Measurements from ENCODE around the gene RAD51B.

The RAD51B gene

DNA sequence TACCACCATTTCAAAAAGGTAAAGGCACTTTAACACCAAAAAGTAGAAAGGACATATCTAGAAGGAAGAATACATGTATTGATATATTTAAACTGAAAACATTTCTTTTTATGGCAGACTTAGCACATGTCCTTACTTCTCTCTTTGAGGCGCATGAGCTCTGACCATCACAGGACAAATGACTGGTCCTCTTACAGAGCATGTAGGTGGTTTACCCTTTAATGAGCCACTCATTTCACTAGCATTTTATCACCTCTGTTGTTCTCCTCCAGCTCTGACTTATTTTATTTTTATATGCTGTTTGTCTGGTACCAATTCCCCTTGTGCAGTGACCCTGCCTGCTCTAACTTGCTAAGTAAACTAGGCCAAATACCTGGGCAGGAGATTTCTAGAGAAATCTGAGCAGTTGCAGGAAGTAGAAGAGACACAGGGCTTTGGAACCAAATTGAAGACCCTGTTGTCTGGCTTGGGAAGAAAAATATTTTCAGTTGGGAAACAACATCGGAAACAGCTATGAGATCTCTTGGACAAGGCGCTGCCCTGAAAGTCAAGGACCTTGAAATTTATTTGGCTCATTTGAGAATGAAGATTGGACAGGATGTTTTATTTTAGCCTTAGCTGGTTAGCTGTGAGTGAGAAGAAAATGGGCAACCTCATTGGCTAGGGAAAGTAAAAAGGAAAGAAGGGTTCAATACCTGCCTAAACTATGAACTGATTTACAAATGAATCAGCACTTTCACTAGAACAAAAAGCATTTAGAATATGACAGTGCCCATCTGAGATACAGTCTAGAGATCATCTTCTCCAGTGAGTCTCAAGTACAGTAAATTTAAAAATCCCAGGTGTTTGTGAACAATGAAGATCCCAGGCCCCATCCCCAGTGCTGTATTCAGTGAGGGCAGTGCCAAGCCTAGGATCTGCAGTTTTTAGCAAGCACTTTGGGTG, 598.9 kb downstream of the RAD51B start:
- H3K4me3 ChIP-seq (ENCODE audit: low read length): no peak overlapping the region
- no peak for DNase-seq (ENCODE audit: low read depth)
- TF ChIP-seq, protein P1, sequence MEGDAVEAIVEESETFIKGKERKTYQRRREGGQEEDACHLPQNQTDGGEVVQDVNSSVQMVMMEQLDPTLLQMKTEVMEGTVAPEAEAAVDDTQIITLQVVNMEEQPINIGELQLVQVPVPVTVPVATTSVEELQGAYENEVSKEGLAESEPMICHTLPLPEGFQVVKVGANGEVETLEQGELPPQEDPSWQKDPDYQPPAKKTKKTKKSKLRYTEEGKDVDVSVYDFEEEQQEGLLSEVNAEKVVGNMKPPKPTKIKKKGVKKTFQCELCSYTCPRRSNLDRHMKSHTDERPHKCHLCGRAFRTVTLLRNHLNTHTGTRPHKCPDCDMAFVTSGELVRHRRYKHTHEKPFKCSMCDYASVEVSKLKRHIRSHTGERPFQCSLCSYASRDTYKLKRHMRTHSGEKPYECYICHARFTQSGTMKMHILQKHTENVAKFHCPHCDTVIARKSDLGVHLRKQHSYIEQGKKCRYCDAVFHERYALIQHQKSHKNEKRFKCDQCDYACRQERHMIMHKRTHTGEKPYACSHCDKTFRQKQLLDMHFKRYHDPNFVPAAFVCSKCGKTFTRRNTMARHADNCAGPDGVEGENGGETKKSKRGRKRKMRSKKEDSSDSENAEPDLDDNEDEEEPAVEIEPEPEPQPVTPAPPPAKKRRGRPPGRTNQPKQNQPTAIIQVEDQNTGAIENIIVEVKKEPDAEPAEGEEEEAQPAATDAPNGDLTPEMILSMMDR (conservative IDR thresholded peaks at IDR 0.05; ENCODE audit: low read depth, low read length): no peak

DNA sequence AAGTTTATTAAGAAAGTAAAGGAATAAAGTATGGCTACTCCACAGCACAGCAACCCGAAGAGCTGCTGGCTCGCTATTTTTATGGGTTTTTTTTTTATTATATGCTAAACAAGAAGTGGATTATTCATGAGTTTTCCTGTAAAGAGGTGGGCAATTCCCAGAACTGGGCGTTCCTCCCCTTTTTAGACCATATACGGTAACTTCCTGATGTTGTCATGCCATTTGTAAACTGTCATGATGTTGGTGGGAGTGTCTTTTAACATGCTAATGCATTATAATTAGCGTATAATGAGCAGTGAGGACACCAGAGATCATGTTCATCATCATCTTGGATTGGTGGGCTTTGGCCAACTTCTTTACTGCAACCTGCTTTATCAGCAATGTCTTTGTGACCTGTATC, 600.8 kb downstream of the RAD51B start:
- H3K4me3 ChIP-seq (ENCODE audit: low read length): no peak overlapping the region
- no peak for DNase-seq (ENCODE audit: low read depth)
- TF ChIP-seq, protein P1 (conservative IDR thresholded peaks at IDR 0.05; ENCODE audit: low read depth, low read length): no peak

DNA sequence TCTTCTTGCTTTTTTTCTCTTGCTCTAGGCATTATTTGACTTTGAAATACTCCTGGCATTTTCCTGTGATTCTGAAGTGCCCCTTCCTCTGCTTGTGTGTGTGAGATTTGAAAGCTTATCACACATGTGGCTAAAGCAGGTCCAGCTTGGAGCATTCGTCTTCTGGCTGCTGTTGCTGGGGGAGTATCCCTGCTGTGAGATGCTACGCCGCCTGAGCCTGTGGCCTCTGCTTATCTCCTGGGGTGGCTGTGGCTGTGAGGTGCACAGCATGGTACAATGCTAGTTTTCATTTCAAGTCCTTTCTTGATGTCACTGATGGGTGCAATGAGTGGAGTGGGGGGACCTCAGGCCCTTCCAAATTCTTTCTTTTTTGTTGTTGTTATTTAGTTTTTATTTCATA, 601.5 kb downstream of the RAD51B start:
- DNase-seq (ENCODE audit: low read depth): no peak
- TF ChIP-seq, protein P1 (conservative IDR thresholded peaks at IDR 0.05; ENCODE audit: low read depth, low read length): no peak
- no peak overlapping the region for H3K4me3 ChIP-seq (ENCODE audit: low read length)

DNA sequence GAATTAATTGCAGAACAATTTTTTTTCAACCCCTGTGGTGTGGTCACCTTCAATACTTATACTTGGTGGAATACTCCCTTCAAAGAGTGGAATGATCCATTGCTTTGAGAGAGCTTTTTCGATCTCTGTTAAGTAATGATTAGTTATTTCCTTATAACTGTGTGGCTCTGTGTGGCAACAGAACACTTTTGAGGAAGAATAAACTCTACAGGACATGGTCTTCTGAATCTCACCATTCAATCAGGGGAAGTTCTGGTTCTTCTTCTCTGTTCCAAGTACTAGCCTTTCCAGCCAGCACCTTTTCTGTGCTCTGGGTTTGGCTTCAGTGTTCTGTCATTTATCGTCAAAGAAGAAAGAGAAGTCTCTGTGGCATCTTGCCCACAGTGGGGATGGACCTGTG, 604.1 kb downstream of the RAD51B start:
- no peak for DNase-seq (ENCODE audit: low read depth)
- TF ChIP-seq, protein P1 (conservative IDR thresholded peaks at IDR 0.05; ENCODE audit: low read depth, low read length): no peak
- no peak overlapping the region for H3K4me3 ChIP-seq (ENCODE audit: low read length)

DNA sequence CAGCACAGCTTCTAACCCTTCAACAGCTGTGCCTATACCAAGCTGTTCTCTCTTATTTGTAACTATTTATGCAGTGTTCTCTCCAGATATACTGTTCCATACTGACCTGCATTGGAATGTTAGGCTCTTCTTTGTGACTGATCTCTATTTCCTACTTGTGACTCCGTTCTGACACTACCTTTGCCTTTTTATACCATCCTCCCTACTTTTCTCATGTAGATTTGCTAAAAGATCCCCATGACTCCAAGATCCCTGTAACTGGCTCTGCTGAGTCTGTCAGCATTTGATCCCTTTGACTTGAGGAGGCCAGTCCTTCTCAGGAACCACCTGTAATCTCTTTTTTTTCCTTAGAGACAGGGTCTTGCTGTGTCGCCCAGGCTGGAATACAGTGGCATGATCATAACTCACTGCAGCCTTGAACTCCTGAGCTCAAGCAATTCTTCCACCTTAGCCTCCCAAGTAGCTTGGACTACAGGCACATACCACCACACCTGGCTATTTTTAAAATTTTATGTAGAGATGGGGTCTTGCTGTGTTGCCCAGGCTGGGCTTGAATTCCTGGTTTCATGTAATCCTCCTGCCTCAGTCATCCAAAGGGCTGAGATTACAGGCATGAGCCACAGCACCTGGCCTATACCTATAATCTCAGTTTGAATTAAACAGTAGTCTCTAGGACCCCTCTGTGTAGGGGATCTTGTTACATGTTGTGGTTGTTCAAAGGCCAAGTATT, 605.0 kb downstream of the RAD51B start:
- TF ChIP-seq, protein P1 (conservative IDR thresholded peaks at IDR 0.05; ENCODE audit: low read depth, low read length): no peak
- no peak for DNase-seq (ENCODE audit: low read depth)
- no peak overlapping the region for H3K4me3 ChIP-seq (ENCODE audit: low read length)

DNA sequence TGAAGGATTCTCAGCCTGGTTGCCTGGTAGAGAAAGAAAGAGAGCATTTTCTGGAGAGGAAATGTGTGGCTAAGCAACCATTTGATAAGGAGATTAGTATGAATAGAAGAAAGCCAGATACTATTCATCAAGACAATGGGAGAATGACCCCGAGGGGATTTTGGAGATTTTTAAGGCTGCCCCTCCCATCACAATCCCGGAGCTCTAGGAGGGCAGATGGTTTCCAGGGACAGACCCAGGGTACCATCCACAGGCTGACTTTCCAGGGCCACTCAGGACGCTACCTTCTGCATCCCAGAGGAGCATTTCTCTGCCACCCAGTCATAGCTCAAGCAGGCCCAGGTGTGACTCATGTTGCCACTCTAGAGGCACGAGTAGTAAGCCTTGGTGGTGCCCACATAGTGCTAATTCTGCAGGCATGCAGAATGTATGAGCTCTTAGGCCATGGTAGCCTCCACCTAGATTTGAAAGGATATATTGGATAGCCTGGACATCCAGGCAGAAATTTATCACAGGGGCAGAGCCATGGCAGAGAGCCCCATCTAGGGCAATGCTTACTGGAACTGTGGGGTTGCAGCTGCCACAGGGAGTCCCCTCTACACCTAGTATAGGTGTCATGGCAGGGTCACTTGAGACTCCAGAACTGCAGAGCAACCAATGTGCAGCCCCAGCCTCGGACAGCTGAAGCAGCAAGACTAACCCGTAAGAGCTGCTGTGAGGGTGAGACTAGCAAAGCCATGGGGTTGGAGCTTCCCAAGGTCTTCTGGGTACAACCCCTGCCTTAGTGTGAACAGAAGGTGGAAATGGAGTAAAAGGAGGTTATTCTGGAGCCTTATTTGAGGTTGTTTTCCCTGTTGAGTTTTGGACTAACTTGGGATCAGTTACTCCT, 607.3 kb downstream of the RAD51B start:
- no peak overlapping the region for H3K4me3 ChIP-seq (ENCODE audit: low read length)
- no peak for DNase-seq (ENCODE audit: low read depth)
- TF ChIP-seq, protein P1 (conservative IDR thresholded peaks at IDR 0.05; ENCODE audit: low read depth, low read length): no peak
